A549 (cell line): ENCODE measurements around the gene BEND4.

ENCODE experiments used
- CBX8 ChIP-seq: fragments of 200-600 bp; sonication (generic); IDR thresholded peaks from 2 replicates; pipeline ENCODE4 v1.6.1; 2016
- CTCF ChIP-seq: fragments of >200 bp; sonication (Bioruptor Twin); formaldehyde crosslinking; IDR thresholded peaks from 3 replicates; pipeline ENCODE4 v1.5.1; 2016
- EHMT2 ChIP-seq: fragments of 200-600 bp; sonication (generic); IDR thresholded peaks from 2 replicates; pipeline ENCODE4 v1.6.1; 2016; ENCODE audit warnings: antibody characterized with exemption, low read depth, mild to moderate bottlenecking, moderate library complexity
- KDM1A ChIP-seq: fragments of 200-600 bp; sonication (generic); IDR thresholded peaks from 2 replicates; pipeline ENCODE4 v1.6.1; 2016; ENCODE audit warnings: low read depth, mild to moderate bottlenecking
- MYC ChIP-seq: IDR thresholded peaks from 2 replicates; pipeline ENCODE4 v1.6.1; 2012; ENCODE audit warnings: mild to moderate bottlenecking, inconsistent platforms, low read length, improper control_type of control experiment, borderline replicate concordance
- POLR2A ChIP-seq: IDR thresholded peaks from 2 replicates; pipeline ENCODE4 v1.6.1; 2012; ENCODE audit warnings: mild to moderate bottlenecking, low read length
- RAD21 ChIP-seq, 2 experiments: fragments of >200 bp in 1 of 2; sonication (Bioruptor Twin) in 1 of 2; formaldehyde crosslinking in 1 of 2; IDR thresholded peaks in 1 of 2; conservative IDR thresholded peaks in 1 of 2; 2 replicates in 1 of 2; 3 replicates in 1 of 2; pipeline ENCODE4 v1.6.1; 2012 to 2018; ENCODE audit warnings: inconsistent platforms in 1 of 2
- RFX5 ChIP-seq: fragments of 450-650 bp; IDR thresholded peaks from 2 replicates; pipeline ENCODE4 v1.7.1; 2014; ENCODE audit warnings: antibody characterized with exemption, mild to moderate bottlenecking, moderate library complexity
- RNF2 ChIP-seq: fragments of 200-600 bp; sonication (generic); IDR thresholded peaks from 2 replicates; pipeline ENCODE4 v1.6.1; 2016; ENCODE audit warnings: low read depth, mild to moderate bottlenecking, antibody characterized with exemption, moderate library complexity, borderline replicate concordance
- SMC3 ChIP-seq: fragments of >200 bp; sonication (Bioruptor Twin); formaldehyde crosslinking; IDR thresholded peaks from 3 replicates; pipeline ENCODE4 v1.6.1; 2018; ENCODE audit warnings: inconsistent platforms

GRCh38 chr4:42159271-42160001 is 7.0 kb upstream of the BEND4 start:
- TF ChIP-seq CTCF (no peak), KDM1A (no peak), MYC (no peak), SMC3 (no peak), POLR2A (no peak), RNF2 (no peak), RFX5 (no peak), EHMT2 (no peak), RAD21 (conservative IDR thresholded peaks at IDR 0.05 in 1 of 2, IDR thresholded peaks at IDR 0.05 in 1 of 2) (no peak), CBX8 (no peak)
